ENCODE measurements around the gene VIPR2.

The VIPR2 gene

GRCh38 chr7:159119026-159119741 lies 25.5 kb downstream of the VIPR2 start:
- DNase-seq: no peak

- DNase-seq: no peak
These were observed 26.0 kb downstream of the VIPR2 start for GRCh38 chr7:159118623-159119022.

GRCh38 chr7:159118197-159118595 lies 26.5 kb downstream of the VIPR2 start:
- DNase-seq: no peak

- DNase-seq: no peak
These were observed 27.1 kb downstream of the VIPR2 start for GRCh38 chr7:159117366-159118196.

- DNase-seq: no peak
These were observed 27.9 kb downstream of the VIPR2 start for GRCh38 chr7:159116581-159117339.

- no peak for DNase-seq
These were observed 28.8 kb downstream of the VIPR2 start for GRCh38 chr7:159115601-159116501.

- no peak for DNase-seq
These were observed 29.7 kb downstream of the VIPR2 start for GRCh38 chr7:159114981-159115380.

- no peak for DNase-seq
These were observed 30.6 kb downstream of the VIPR2 start for GRCh38 chr7:159114096-159114495.

- DNase-seq: no peak
These were observed 31.6 kb downstream of the VIPR2 start for GRCh38 chr7:159113056-159113455.

- no peak for DNase-seq
These were observed 32.3 kb downstream of the VIPR2 start for GRCh38 chr7:159112136-159113011.

- no peak for DNase-seq
These were observed 35.0 kb downstream of the VIPR2 start for GRCh38 chr7:159109653-159110035.

GRCh38 chr7:159108941-159109652 lies 35.6 kb downstream of the VIPR2 start:
- DNase-seq: no peak

- no peak for DNase-seq
These were observed 36.2 kb downstream of the VIPR2 start for GRCh38 chr7:159108491-159108890.

- DNase-seq: no peak
These were observed 37.3 kb downstream of the VIPR2 start for GRCh38 chr7:159107161-159107892.

GRCh38 chr7:159105832-159106811 lies 38.5 kb downstream of the VIPR2 start:
- DNase-seq: no peak

- DNase-seq: no peak
These were observed 39.4 kb downstream of the VIPR2 start for GRCh38 chr7:159105066-159105780.

GRCh38 chr7:159104188-159104920 lies 40.3 kb downstream of the VIPR2 start:
- no peak for DNase-seq
